ENCODE data around the gene NAALAD2.
"Not testable (repeated sequence)": the region's sequence is repeated elsewhere in the genome, so short reads cannot be mapped to it uniquely, and the experiment has no call there.

NAALAD2 gene

GRCh38 chr11:90134478-90135003 is at the start of gene NAALAD2:
Gene NAALAD2 (plus strand): TSS chr11:90134663. CDS start chr11:90134759, 96 bp downstream.
- DNase-seq (ENCODE audit: low read depth), result no peak

- DNase-seq (ENCODE audit: low read depth), result not testable (repeated sequence)
These were observed 48.8 kb upstream of the NAALAD2 start, which contains the start of gene UBTFL1 for GRCh38 chr11:90085650-90086049. Gene UBTFL1 (plus strand): TSS chr11:90085950. CDS start chr11:90085950, 0 bp downstream.

GRCh38 chr11:90088731-90089130 is 45.7 kb upstream of the NAALAD2 start:
- not testable (repeated sequence) for DNase-seq (ENCODE audit: low read depth)

GRCh38 chr11:90095230-90095924 is 39.1 kb upstream of the NAALAD2 start:
- not testable (repeated sequence) for DNase-seq (ENCODE audit: low read depth)

GRCh38 chr11:90098261-90098660 is 36.2 kb upstream of the NAALAD2 start:
- not testable (repeated sequence) for DNase-seq (ENCODE audit: low read depth)

- no peak for DNase-seq (ENCODE audit: low read depth)
These were observed 34.0 kb upstream of the NAALAD2 start for GRCh38 chr11:90100431-90100830.

- DNase-seq (ENCODE audit: low read depth), result no peak
These were observed 20.9 kb upstream of the NAALAD2 start for GRCh38 chr11:90113541-90113940.

- DNase-seq (ENCODE audit: low read depth), result no peak
These were observed 14.3 kb upstream of the NAALAD2 start for GRCh38 chr11:90120191-90120590.

- no peak for DNase-seq (ENCODE audit: low read depth)
These were observed 10.1 kb upstream of the NAALAD2 start for GRCh38 chr11:90124371-90124770.

- no peak for DNase-seq (ENCODE audit: low read depth)
These were observed 9.5 kb upstream of the NAALAD2 start for GRCh38 chr11:90124946-90125345.

GRCh38 chr11:90133560-90134477 is 644 bp upstream of the NAALAD2 start:
- DNase-seq (ENCODE audit: low read depth), result no peak

GRCh38 chr11:90135016-90135415 is 553 bp downstream of the NAALAD2 start:
- DNase-seq (ENCODE audit: low read depth), result no peak

- no peak for DNase-seq (ENCODE audit: low read depth)
These were observed 14.4 kb downstream of the NAALAD2 start for GRCh38 chr11:90148900-90149299.

GRCh38 chr11:90166982-90167573 is 32.6 kb downstream of the NAALAD2 start:
- not testable (repeated sequence) for DNase-seq (ENCODE audit: low read depth)

GRCh38 chr11:90167704-90168103 is 33.2 kb downstream of the NAALAD2 start:
- not testable (repeated sequence) for DNase-seq (ENCODE audit: low read depth)

GRCh38 chr11:90168571-90168970 is 34.1 kb downstream of the NAALAD2 start:
- no peak for DNase-seq (ENCODE audit: low read depth)

GRCh38 chr11:90171359-90171758 is 36.9 kb downstream of the NAALAD2 start:
- DNase-seq (ENCODE audit: low read depth), result no peak

- DNase-seq (ENCODE audit: low read depth), result no peak
These were observed 41.6 kb downstream of the NAALAD2 start for GRCh38 chr11:90176069-90176468.

GRCh38 chr11:90178751-90179150 is 44.3 kb downstream of the NAALAD2 start:
- no peak for DNase-seq (ENCODE audit: low read depth)

GRCh38 chr11:90179923-90180322 is 45.5 kb downstream of the NAALAD2 start:
- no peak for DNase-seq (ENCODE audit: low read depth)

- DNase-seq (ENCODE audit: low read depth), result no peak
These were observed 53.4 kb downstream of the NAALAD2 start for GRCh38 chr11:90187839-90188238.

- no peak for DNase-seq (ENCODE audit: low read depth)
These were observed 54.5 kb downstream of the NAALAD2 start for GRCh38 chr11:90189011-90189410.

All from GM04503 (cell line).